GM19239 (cell line): ENCODE results near the gene SLC9A1.
"Not testable (repeated sequence)": the region's sequence is repeated elsewhere in the genome, so short reads cannot be mapped to it uniquely, and the experiment has no call there.

Experiments used
- DNase-seq: peaks from one replicate; pipeline ENCODE4 v3.0.0; 2011; ENCODE audit warnings: low spot score; ENCODE audit not compliant: insufficient read length
- FAIRE-seq: peaks from 2 replicates; lab custom pipeline; 2011; peaks lifted over from hg19 to GRCh38; lab: Jason Lieb, UNC

Gene SLC9A1

GRCh38 chr1:27135541-27136235 is 19.2 kb downstream of the SLC9A1 start:
- DNase-seq: no peak
- FAIRE-seq: peak; percentile 31

DNA sequence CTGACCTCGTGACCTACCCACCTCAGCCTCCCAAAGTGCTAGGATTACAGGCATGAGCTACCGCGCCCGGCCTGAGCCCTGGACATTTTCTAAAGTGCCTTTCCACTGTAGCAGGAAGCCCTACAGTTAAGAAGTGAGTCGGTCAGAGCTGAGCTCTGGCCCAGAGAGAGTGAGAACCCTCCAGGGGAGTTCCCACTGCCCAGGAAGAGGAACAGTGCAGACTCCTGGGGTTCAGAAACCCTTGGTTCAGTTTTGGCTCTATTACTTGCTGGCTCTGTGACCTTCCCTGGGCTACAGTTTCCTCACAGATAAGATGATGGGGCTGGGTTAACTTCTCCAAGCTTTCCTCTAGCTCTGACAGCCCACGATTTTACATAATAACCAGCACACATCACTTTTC is 20.9 kb downstream of the SLC9A1 start:
- no peak for FAIRE-seq
- peak; percentile 39 for DNase-seq

DNA sequence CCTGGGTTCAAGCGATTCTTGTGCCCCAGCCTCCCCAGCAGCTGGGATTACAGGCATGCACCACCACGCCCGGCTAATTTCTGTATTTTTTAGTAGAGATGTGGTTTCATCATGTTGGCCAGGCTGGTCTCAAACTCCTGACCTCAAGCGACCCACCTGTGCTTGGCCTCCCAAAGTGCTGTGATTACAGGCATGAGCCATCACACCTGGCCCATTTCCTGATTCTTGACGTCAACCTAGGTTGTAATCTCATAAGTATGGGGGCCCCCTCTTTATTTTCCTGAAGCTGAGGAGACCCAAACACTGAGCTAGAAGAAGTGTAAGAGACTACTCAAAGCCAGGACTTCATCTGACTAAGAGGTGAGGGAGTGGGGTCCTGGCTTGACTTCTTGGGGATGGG is 21.8 kb downstream of the SLC9A1 start:
- DNase-seq: no peak
- no peak for FAIRE-seq

DNA sequence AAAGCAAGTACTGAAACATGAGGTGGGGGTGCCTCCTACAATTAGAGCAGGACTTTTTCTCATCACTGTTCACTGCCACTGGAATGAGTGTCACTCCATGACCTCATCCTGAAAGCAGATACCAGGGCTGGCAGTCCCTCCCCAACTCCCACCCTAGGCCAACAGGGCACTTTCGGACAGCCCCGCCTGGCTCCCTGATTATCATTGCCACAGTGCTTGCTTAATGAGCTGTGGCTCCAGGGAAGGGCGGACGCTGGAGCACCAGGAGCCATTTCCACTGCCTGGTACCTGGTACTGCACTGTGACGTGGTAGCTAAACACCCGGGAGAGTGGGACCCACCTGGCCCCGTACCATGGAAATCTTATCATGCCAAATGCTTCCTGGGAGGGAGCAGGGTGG is 22.3 kb downstream of the SLC9A1 start:
- DNase-seq (no peak), FAIRE-seq (no peak)

- DNase-seq (no peak), FAIRE-seq (peak; percentile 39)
Observed at GRCh38 chr1:27132147-27132546, 22.8 kb downstream of the SLC9A1 start.

- FAIRE-seq (no peak), DNase-seq (no peak)
Observed at GRCh38 chr1:27130798-27131197, 24.1 kb downstream of the SLC9A1 start.

- FAIRE-seq (no peak), DNase-seq (no peak)
Observed at GRCh38 chr1:27129225-27129624, 25.7 kb downstream of the SLC9A1 start.

DNA sequence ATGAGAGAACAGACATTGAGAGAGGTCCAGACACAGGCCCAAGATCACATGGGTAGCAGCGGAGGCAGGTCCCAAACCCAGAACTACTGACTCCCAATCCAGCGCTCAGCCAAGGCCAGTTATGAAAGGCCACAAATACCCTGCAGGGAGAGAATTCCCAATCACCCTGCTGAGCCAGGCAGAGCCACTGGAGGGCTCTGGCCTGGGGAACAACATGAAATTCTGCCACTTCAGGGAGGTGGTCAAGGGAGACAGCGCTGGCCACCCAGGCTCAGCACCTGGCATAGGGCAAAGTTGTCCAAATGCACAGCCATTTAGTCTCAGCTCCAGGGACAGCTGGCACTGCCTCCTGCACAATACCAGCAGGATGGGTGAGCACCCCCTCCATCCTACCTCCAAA is 27.5 kb downstream of the SLC9A1 start:
- no peak for FAIRE-seq
- DNase-seq: no peak

DNA sequence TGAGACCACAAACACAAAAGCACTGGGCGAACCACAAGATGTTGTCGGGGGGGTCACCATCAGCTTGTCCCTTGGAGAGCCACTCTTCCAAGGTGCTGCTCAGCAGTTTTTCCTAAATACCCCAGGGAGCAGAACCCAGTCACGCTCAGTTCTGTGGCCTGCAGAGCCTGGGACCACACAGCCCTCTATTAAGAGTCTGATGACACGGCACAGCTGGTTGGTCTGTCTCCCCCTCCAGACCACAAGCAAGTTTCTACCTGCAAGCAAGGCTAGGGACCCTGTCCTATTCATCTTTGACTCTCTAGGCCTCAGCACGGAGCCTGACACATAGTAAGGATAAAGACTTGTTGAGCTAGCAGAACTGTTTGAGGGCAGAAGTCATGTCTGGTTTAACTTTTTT is 28.5 kb downstream of the SLC9A1 start:
- no peak for DNase-seq
- no peak for FAIRE-seq

- FAIRE-seq, DNase-seq: not testable (repeated sequence)
Observed at GRCh38 chr1:27125125-27125524, 29.8 kb downstream of the SLC9A1 start.

GRCh38 chr1:27124405-27124804 is 30.5 kb downstream of the SLC9A1 start:
- no peak for DNase-seq
- no peak for FAIRE-seq

- FAIRE-seq: no peak
- DNase-seq: no peak
Observed at GRCh38 chr1:27122652-27123051, 32.3 kb downstream of the SLC9A1 start.

DNA sequence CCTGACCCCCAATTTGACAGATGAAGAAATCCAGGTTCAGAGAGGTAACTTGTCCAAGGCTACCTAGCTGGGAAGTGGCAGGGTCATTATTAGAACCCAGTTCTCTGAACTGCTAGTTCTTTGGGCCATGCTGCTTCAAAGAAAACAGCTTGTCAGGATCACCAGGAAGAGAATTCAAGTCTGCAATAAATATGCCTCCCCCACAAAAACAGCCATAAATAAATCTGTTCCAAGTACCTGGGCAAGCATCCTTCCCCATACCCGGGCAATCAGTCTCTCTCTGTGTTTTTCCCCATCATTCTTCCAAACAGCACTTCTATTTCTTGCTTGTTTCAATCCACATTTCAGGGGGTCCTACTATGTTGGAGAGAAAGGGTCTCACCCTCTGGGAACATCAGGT is 34.1 kb downstream of the SLC9A1 start:
- no peak for DNase-seq
- no peak for FAIRE-seq

DNA sequence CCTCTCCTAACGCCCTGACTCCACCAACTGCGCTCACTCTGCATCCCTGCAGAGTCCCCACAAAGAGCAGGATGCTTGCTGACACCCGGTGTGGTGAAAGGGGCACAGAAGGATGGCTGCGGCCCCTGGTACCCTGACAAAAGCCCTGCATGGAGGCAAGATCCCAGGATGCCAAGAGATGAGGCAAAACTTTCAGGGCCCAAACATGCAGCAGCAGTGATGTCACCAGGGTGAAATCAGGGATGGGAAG is 36.6 kb downstream of the SLC9A1 start:
- FAIRE-seq: no peak
- DNase-seq: no peak

DNA sequence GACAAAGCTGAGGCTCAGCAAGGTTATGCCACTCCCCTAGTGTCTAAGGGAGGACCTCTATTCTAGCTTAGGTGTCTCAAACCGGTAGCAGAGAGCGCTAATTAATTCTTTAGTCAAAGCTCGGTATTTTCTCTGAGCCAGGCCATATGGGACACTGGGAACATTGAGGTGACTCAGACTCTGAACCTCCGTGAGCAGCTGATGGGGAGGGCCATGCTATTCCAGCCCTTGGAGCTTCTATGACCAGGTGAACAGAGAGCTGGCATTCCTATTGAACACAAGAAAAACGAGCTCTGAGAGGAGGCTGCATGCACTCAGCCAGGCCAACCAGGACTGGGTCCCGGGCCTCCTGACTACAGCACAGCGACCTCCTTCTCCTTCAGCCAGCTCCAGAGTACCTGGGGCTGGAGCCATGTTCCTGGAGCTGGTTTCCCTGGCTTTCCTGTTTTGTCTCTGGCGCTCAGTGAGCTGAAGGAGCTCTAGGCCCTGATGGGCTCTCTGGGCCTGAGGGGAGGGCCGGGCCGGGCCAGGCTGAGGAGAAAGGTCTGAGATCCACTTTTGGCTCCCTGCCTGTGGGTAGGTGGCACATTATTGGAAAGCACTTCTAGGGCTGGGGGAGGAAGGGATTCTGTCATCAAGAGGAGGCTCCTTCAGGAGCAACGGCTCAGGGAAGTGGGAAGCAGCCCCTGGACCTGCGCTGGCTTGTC is 37.0 kb downstream of the SLC9A1 start:
- DNase-seq (no peak), FAIRE-seq (no peak)

- FAIRE-seq (no peak), DNase-seq (no peak)
Observed at GRCh38 chr1:27116697-27117096, 38.2 kb downstream of the SLC9A1 start.

DNA sequence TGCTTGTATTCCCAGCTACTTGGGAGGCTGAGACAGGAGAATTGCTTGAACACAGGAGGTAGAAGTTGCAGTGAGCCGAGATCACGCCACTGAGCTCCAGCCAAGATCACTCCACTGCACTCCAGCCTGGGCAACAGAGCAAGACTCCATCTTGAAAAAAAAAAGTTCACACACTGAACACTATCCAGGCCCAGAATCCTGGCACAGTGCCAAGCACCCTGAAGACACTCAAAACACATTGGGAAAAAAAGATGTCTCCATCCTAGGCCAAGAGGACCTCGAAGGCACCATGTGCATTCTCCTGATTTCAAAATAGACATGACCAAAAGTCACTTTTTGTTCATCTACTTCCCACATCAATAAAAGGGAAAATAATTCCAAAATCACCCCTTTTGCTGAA is 38.7 kb downstream of the SLC9A1 start:
- FAIRE-seq (no peak), DNase-seq (no peak)

DNA sequence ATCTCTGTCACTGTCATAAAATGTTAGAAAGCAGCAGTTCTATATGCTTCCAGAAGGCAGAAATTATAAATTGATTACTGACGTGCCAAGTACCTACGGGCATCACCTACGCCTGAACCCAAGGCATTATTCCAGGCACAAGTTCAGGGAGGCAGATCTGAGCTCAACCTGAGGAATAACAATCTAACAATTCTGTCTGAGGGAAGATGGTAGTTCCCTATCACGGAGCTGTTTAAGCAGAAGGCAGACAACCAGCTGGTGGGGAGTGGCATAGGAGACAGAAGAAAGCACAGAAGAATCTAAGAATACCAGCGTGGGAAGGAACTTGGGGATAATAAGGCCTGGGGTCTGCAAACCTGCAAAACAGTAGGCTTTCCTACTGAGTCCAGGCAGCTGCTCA is 40.4 kb downstream of the SLC9A1 start:
- FAIRE-seq (no peak), DNase-seq (no peak)

DNA sequence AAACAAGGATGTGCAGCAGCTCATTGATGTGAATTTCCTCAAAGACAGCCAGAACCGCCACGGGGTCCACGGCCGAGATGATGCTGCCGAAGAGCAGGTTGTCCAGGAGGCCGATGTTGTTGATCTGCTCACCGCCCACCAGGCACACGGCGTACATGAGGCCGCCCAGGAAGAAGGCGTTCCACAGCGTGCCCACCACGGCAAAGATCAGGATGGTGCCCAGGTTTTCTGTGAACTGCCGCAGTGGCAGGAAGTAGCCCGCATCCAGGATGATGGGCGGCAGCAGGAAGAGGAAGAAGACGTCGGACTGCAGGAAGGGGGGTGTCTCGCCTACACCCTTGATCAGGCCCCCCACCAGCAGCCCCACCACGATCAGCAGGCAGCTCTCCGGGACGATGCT is 41.1 kb downstream of the SLC9A1 start:
- FAIRE-seq: no peak
- no peak for DNase-seq

- DNase-seq: peak; percentile 82
- peak; percentile 91 for FAIRE-seq
Observed at GRCh38 chr1:27111626-27112573, 43.0 kb downstream of the SLC9A1 start.
